Erythroblast (primary cell): Measurements from ENCODE around the gene NFASC.

Experiments used
- GATA1 ChIP-seq: IDR thresholded peaks from 2 replicates; pipeline ENCODE4 v1.6.1; 2011; ENCODE audit warnings: low read depth, mild to moderate bottlenecking, control low read depth, low read length, moderate library complexity
- POLR2A ChIP-seq: IDR thresholded peaks from 2 replicates; pipeline ENCODE4 v1.6.1; 2011; ENCODE audit warnings: mild to moderate bottlenecking, low read length

DNA sequence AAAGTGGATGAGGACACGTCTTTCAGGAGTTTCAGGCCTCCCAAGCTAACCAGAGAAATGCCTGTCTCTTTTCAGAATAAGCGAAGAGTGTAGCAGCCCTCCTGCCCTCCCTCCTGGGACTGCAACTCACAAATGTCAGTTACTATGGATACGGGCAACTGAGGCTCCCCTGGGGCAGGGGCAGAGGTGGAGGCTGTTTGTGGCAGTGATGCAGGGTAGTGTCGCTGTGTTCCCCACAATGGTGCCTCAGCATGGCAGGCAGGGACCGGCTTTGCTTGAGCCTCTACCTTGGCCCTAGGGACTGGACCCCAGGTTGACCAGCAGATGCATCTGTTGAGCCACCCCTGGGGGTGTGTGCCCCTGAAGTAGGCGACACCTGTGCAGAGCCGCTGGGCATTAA is 10.2 kb downstream of the NFASC start:
- TF ChIP-seq POLR2A (no peak), GATA1 (no peak)
